HG03457 (cell line): Measurements from ENCODE around the gene SHISAL2B.
"Not testable (repeated sequence)": the region's sequence is repeated elsewhere in the genome, so short reads cannot be mapped to it uniquely, and the experiment has no call there.

Experiments
- ATAC-seq: cut with Tn5 transposase; IDR thresholded peaks from one replicate; pipeline ENCODE4 v1.9.1; 2021; ENCODE audit warnings: moderate number of reproducible peaks; ENCODE audit not compliant: unreplicated experiment

Gene SHISAL2B

DNA sequence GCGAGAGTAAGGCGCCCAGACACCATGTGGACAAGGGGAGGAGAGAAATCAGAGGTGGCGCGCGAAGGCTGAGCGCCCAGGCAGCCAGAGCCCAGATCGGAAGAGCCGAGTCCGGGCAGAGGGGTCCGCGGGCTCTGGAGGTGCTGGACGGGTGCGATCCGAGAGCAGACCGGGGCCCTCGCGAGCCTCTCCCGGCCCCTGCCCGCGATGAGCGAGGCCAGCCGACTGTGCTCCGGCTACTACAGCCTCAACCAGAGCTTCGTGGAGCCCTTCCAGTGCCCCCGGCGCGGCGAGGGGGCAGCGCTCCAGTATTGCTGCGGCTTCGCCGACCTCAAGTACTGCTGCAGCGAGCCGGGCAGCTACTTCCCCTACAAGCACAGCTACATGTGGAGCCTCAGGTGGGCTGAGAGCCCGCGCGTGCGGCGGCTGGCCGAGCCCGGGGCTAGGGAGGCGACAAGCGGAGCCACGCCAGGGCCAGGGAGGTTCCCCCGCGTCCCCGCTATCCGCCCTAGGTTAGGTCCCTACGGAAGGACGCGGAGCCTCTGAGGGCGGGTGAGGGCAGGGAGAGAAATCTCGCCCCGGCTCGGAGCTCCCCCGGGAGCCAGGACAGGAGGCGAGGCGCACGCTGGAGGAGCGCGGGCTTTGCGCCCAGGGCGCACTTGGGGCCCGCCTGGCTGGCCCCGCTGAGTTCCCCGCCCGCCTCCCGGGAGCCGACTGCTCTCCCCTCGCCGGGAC, at the start of gene SHISAL2B:
Gene SHISAL2B (plus strand): TSS at position 87 of the 735 bp plus-strand sequence. CDS start 121 bp downstream, at position 208.
- ATAC-seq = no peak

DNA sequence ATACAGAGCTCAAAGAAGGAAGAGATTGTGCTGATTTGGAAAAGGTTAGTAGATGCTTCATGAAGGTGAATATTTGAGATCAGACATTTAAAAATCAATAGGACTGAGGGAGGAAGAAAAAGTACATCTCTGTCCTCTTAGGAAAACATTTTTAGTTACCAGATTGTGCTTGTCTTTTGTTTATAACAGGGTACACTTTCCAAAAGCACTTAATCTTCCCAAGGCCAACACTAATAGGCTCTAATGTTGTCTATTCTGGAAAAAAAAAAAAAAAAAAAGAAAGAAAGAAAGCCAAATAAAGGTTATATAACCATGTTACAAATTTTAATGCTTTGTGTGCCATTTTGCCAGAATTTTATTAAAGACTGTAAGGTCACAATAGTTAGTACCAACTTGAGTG, 45.5 kb upstream of the SHISAL2B start:
- ATAC-seq = no peak

DNA sequence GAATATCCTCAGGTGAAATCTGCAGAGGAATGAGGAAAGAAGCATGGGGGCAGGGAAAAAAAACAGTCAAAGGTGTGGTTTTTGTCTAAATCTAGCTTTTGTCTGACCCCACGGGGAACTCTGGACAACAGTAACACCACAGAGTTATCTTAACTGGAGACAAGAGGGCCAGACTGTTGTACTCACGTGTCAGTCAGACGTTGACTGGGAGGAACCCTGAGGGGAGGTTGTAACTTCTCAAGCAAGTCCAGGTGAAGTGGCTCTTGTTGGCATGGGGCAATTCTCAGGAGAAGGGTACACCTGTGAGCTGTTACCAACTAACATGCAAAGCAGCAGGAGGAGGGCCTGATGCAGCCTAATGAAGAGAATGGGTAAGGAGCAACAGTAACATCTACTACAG, 44.1 kb upstream of the SHISAL2B start:
- no peak for ATAC-seq

DNA sequence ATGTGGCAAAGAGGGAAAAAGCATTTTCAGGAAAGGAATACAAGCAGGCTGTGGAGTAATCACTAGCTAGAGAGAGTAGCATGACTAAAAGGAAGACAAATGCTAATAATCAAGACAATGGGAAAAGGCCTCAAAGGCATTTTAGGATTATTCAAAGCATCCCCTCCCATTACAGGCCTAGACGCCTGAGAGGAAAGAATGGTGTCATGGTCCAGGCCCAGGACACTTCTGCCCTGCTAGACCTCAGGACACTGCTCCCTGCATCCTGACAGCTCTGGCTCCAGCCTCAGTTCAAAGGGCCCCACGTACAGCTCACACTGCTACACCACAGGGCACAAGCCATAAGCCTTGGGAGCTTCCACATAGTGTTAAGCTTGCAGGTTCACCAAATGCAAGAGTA, 40.8 kb upstream of the SHISAL2B start:
- no peak for ATAC-seq

DNA sequence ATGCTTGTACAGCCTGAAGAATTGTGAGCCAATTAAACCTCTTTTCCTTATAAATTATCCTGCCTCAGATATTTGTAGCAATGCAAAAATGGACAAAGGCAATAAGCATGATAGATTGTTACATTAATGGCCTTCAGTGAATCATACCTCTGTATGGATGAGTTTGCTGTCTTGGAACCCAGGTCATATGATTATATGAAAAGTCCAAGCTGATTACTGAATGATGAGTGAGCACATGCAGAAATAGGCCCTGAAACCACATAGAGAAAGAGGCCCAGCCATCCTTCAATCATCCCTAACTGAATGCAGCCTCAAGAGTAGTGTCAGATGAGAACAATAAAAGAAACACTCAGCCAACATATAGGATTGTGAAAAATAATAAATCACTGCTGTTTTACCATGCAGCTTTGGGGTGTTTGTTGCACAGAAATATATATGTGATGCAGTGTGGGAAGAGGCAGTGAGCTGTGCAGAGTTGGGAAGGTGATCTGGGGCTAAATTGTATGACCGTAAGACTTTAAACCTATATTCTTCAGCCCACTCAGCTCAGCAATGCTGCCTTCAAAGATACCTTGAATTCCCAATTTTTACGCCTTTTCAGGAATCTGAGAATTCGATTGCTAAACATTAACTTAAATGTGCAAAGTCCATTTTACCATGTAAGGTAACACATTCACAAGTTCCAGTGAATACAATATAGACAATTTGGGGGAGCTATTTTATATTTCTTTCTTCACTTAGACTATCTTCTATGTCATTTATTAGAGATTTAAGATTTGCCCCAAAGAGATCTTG, 36.3 kb upstream of the SHISAL2B start:
- no peak for ATAC-seq

DNA sequence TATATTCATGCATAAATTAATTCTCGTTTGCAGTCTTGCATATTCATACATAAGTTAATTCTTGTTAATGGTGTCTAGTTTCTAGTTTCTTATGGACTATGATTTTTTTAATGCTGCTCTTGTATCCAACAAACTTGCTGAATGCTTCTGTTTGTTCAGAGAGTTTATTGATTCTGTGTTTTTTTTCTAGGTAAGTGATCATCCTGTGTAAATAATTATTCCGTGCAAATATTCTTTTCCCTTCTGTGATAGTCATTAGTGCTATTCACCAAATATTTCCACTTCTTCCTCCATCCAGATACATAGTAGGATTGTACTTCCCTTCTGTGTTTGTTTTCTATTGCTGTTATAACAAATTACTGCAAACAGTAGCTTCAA, 35.8 kb upstream of the SHISAL2B start:
- no peak for ATAC-seq

DNA sequence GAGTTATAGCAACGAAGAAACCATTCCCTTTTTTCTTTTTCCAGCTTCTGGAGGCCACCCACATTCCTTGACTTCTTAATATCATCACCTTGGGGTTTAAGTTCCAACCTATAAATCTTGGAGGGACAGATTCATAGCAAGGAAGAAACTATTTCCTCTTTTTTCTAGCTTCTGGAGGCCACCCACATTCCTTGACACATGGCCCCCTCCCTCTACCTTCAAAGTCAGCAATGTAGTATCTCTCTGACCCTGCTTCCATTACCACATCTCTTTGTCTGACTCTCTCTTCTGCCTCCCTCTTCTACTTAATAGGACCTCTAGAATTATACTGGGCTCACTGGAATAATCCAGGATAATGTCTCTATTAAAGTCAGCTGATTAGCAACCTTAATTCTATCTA, 34.7 kb upstream of the SHISAL2B start:
- no peak for ATAC-seq

DNA sequence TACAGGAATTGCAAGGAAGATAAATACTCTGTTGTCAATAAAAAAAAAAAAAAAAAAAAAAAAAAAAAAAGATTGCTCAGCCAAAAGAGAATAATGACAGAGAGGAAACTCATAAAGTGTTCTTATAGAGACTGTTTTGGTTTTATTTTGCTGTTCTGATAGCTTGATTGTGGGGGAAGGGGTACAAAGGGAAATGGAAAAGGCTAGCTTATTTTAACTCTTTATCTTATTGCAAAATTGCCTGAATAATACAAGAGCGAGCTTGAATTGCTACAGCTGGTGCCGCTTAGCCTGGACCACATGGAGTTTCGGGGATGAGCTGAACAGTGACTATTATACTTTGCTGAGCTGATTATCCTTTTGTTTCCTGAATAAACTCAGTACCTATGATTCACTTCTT, 31.0 kb upstream of the SHISAL2B start:
- ATAC-seq = no peak

DNA sequence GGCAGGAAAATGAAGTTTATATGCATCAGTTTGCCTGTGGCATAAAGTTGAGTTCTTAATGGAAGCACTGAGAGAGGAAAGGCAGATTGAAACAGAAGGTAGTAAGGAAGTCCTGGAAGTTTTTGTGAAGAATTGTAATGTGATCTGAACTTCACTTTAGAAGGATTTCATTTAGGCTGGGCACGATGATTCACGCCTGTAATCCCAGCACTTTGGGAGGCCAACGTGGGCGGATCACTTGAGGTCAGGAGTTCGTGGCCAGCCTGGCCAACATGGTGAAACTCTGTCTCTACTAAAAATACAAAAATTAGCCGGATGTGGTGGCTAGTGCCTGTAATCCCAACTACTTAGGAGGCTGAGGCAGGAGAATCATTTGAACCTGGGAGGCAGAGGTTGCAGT, 27.1 kb upstream of the SHISAL2B start:
- not testable (repeated sequence) for ATAC-seq

DNA sequence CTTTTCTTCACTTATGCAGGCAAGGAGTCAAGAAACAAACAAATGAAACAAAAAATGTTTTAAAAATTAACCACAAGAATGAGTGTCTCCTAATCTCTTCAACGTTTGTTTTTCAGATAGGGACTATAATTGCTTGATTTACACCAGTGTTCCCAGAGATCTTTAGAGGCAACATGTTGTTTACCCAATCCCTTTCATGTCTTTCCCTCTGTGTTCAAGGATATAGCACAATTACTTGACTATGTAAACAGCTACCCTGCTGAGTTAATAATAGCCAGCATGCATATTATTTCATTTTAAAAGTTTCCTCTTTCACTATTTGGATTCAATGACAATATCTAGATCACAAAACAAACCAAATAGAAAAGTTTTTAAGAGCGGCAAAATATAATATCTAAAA, 25.1 kb upstream of the SHISAL2B start:
- no peak for ATAC-seq

DNA sequence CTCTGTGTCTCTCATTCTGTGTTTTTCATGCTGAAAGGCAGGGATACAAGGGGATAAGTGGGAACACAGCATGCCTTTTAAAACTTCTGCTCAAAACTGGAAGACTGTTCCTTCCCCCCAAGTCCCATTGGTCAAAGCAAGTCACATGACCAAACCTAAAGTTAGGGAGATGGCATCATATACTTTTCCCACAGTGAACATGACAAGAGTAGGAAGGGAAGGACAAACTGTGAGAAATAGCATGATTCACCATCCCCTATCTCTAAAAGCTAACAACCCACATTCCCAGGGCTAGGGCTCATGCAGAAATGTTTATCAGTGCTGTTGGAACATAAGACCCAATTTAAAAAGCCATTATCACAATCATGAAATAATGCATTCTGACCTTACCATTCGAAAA, 24.2 kb upstream of the SHISAL2B start:
- no peak for ATAC-seq

DNA sequence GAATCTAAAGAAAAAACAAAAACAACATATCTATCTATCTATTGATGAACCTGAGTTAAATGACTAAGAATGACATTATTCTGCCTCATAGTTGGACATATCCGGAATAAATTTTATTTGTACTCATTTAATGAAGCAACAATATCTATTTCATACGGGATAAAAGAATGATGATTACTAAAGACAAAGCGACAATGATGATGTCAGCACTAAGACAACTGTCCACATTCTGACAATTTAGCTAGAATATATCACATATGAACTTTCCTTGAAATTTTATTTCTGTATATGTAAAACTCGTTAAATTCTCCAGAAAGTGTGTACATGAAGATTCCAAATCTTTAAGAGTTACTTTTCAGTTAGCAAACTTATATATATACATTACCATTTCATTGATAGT, 23.2 kb upstream of the SHISAL2B start:
- ATAC-seq = no peak

DNA sequence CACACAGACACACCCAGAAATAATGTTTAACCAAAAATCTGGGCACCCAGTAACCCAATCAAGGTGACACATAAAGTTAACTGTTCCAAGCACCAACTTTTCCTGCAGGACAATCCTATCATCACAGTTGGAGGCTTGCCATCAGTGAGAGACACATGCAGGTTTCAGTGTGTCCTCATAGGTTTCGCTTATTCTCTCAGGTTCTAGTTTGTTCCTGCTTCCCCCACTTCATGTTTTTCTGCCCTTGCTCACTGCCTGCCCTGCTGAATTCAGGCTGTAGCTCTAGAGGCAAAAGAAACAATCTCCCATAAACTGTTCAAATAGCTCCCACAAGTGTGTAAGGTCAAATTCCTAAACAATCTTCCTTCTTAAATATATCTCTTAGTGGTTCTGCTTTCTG, 20.0 kb upstream of the SHISAL2B start:
- ATAC-seq = no peak

DNA sequence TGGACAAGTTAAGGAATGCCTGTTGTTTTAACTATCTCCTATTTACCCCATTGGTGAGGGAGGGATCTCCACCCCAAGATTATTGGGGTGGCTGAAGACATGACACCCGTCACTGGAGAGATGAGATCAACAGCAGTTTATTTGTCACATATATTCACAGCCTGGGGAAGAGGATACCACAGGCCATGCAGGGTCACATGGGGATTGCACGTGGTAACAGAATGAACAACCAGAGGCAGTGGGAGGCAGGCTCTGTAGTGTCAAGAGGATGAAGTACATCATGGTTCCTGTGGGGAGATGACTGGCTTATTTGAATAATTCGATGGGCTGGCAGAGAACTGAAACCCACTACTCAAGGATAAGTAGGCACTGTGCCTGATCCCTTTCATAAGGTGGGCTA, 18.6 kb upstream of the SHISAL2B start:
- ATAC-seq = no peak

DNA sequence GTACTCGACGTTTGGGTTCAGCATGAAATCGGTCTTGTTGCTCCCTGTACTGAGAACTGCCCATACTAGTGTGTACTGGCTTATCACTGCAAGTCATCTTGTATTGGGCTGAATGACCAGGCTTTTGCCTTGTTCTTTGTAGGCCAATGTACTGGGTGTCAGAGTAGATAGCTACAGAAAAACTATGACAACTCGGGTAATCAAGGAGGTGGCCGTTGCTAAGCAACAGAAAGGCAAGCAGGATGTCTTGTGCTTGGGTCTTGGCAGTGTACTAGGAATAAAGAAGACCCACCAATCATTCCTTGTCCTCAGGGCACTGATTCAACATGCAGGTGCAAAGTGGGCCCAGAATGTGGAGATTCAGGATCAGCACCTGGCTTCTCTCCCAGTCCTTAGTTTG, 11.9 kb upstream of the SHISAL2B start:
- no peak for ATAC-seq

DNA sequence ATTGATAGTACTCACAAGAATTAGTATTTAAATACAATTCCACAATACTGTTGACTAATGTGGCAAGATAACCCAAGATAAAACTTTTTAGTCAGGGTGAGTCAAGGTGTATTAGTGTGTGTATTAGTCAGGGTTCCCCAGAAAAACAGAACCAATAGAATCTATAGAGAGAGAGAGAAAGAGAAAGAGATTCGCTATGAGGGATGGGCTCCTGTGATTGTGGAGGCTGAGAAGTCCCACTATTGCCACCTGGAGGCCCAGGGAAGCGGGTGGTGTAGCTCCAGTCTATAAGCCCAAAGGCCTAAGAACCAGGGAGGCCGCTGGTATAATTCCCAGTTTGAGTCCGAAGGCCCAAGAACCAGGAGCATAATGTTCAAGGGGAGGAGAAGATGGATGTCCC, 10.0 kb upstream of the SHISAL2B start:
- ATAC-seq = no peak

DNA sequence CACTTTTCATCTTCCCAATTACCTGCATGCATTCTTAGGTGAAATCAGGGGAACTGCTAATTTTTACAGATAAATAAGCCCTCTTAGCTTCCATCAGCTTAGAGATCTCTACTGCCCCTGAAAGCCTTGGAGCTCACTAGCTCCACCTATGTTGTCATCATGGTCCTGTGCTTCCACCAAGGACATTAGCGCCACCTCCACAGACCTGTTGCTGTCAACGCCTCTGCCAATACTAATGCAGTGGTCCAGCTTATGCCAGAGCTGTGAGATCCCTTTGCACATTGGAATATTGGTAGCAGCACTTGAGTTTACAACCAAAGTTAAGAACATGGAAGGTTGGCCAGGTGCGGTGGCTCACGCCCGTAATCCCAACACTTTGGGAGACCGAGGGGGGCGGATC, 7.7 kb upstream of the SHISAL2B start:
- no peak for ATAC-seq

DNA sequence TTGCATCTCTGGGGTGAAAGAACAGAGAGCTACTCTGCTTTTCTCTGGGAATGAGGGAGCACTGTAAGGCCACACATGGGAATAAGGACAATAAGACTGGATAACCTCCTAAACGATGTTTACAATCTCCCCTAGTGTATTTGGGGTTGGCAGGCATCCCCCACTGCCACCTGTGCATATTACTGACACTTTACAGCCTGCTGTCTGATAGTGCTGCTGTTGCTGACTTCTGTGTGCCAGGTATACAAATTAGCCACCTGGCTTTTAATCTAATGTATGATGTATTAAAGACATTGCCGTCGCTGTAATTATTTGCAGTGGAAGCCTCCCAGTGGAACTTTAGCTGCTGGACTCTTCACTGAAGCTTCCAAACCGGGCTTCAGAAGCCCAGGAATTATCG, 4.4 kb upstream of the SHISAL2B start:
- no peak for ATAC-seq

DNA sequence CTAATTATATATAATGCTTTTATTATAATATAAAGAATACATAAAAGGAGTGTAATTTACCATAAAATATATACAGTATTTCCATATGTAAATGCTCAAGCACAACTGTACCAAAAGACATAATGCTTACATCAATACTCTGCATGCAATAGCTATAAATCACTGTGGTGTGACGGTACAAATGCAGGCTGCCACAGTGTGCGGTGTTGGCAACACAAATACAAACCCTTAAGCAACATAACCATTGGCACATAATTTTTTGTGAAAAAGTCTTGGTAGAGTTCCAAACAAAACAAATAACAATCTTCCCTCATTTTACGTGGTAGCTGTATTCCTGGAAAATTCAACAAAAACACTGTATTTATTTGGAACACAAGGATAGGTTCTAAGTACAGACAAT, 1.9 kb upstream of the SHISAL2B start:
- no peak for ATAC-seq

DNA sequence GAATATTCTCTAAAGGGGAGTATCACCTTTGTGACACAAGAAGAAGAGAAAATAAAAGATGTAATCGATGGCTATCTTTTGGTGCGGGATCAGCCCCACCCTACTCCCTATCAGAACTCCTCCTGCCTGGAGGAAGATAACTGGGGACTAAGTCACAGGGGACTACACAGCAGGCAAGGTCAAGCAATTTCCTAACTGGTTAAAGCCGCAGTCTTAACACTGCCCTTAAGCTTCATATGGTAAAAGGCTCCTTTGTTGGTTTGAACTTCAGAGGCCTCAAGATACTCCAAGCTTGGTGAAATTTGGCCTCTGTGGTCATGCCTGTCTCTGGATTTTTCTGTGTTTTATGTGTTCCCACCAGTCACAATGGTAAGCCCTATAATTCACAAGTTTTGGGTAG, 1.3 kb upstream of the SHISAL2B start:
- ATAC-seq = no peak

DNA sequence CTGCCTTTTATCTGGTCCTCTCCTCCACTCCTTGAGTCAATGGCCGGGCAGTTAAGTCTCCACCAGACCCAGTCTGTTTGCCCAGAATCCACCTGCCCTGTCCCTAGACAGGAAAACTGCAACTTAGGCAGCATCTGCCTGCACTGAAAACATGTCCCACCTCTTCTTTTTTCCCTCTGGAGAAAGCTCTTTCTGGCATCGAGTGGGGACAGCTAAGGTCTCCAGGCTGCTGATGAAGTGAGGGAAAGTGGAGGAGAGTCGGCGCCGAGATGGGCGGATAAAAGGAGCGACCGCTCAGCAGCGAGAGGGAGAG, 243 bp upstream of the SHISAL2B start:
- no peak for ATAC-seq

DNA sequence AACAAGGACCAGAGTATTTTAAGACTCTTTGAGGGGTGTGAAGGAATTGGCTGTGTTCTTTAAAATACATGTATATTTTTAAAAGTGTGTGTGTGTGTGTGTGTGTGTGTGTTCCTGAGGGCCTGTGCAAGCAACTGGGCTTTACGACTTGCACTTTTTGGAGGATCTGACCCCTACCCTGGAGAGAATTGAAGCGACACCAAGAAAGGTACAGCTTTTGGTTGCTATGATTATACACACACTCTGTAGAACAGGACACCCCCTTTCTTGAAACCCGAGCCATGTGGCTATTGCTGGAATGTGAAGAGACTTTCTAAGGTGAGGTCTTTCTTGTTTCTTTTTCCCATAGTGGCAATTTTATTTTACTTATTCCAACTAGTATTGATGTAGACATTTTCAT, 988 bp downstream of the SHISAL2B start:
- ATAC-seq = no peak

DNA sequence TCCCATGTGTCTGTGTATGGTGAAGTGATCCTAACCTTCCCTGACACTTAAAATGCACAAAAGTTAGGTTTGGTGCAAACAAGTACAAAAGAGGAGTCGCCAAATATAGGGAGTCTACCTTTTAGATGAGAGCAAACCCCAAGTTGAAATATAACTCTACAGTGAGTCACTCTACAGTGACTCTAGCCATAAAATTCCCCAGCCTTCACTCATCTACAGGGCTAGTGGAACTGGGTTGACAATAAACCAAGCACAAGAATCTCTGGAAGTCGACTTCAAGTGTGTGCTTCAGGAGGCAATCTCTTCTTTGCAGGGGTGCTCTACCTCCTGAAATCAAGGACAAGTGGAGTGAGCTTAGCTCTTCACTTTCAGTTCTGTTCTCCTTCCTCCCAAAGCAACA, 3.3 kb downstream of the SHISAL2B start:
- no peak for ATAC-seq
